GM12873 (cell line): ENCODE results near the gene C1orf74.

Experiments used
- CTCF ChIP-seq: IDR thresholded peaks from 2 replicates; pipeline ENCODE4 v1.5.1; 2012; ENCODE audit warnings: low read depth, mild to moderate bottlenecking, moderate library complexity, low read length, control low read depth; ENCODE audit not compliant: insufficient read depth; ENCODE audit errors: missing control alignments

Gene C1orf74

GRCh38 chr1:209778102-209778501, 6.3 kb downstream of the C1orf74 start:
- no peak for TF ChIP-seq CTCF

DNA sequence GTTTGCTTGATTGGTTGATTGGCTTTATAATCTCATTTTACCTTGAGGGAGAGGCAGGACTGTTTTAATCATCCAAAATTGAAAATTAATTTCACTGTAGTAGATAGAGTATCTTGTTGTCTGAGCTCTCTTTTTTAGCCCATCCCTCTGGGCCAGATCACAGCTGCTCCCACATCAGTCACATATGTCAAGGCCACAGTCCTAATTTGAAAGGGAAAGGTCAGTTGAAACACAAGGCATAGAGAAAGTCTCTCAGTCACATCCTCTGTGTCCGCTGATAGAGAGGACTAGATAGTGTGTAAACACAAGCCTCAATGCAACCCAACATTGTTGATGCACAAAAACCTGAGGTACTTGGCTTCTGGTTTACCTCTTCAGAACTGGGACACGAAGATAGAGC, 6.8 kb downstream of the C1orf74 start:
- TF ChIP-seq CTCF = no peak

DNA sequence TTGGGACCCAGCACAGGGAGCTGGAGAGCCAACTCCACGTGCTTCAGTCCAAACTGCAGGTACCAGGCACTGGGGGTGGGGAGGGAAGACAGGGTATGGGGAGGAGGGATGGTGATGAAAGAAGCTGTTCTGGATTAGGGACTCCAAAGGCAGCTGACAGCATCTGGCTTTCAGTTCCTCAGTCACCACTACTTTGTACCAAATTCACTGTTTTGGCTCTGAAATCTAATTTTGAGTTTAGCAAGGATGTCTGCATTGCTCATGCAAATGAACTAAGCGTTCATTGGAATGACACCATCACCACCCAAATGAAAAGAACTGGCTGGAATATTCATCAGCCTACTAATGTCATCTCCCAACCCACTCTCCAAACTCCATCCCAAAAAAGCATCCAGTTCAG, 8.7 kb downstream of the C1orf74 start:
- TF ChIP-seq CTCF = no peak

GRCh38 chr1:209774592-209774991, 9.8 kb downstream of the C1orf74 start:
- no peak for TF ChIP-seq CTCF

- TF ChIP-seq CTCF = no peak
Measured at GRCh38 chr1:209772126-209772525, 12.2 kb downstream of the C1orf74 start.

DNA sequence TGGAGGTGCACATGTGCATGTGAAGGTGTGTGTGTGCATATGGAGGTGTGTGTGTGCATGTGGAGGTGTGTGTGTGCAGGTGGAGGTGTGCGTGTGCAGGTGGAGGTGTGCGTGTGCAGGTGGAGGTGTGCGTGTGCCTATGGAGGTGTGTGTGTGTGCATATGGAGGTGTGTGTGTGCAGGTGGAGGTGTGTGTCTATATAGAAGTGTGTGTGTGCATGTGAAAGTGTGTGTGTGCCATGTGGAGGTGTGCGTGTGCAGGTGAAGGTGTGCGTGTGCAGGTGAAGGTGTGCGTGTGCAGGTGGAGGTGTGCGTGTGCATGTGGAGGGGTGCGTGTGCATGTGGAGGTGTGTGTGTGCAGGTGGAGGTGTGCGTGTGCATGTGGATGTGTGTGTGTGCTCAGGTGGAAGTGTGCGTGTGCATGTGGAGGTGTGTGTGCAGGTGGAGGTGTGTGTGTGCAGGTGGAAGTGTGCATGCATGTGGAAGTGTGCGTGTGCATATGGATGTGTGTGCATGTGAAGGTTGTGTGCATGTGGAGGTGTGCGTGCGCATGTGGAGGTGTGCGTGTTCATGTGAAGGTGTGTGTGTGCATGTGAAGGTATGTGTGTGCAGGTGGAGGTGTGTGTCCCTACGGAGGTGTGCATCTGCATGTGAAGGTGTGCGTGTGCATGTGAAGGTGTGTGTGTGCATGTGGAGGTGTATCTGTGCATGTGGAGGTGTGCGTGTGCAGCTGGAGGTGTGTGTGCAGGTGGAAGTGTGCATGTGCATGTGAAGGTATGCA, 13.5 kb downstream of the C1orf74 start:
- no peak for TF ChIP-seq CTCF

DNA sequence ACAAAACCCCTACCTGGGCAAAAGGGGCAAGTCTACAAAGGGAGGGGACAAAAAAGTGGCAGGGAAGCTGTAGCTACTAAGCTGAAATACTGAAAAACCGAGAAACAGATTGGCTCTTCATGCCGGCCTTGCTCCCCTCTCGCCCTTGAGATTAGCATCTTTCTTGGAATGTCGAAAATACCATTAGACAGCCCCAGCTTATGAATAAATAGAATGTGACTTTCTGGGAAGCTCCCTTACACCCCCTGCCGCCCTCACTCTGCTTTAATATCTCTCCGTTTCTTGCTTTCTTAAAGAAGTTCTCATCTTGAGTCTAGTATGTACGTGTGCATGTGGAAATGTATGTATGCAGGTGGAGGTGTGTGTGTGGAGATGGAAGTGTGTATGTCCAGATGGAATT, 14.4 kb downstream of the C1orf74 start:
- TF ChIP-seq CTCF = no peak
